ENCODE results near the gene SLC35F4. TPM values are rescaled to one million over a fixed set of nuclear protein-coding genes. Genes with fewer than 3 reads are reported as not detected.
"Not testable (repeated sequence)": the region's sequence is repeated elsewhere in the genome, so short reads cannot be mapped to it uniquely, and the experiment has no call there.

Gene SLC35F4
- total RNA-seq, 1 experiment from 2014 or later = not detected

- H3K27me3 ChIP-seq (replicated peaks; ENCODE audit: insufficient read depth, low read depth, low read length, poor library complexity) = no peaks in the 10 kb centered on the region
- no TSS peak for BruUV-seq (replicated peaks)
- TF ChIP-seq, protein P1, sequence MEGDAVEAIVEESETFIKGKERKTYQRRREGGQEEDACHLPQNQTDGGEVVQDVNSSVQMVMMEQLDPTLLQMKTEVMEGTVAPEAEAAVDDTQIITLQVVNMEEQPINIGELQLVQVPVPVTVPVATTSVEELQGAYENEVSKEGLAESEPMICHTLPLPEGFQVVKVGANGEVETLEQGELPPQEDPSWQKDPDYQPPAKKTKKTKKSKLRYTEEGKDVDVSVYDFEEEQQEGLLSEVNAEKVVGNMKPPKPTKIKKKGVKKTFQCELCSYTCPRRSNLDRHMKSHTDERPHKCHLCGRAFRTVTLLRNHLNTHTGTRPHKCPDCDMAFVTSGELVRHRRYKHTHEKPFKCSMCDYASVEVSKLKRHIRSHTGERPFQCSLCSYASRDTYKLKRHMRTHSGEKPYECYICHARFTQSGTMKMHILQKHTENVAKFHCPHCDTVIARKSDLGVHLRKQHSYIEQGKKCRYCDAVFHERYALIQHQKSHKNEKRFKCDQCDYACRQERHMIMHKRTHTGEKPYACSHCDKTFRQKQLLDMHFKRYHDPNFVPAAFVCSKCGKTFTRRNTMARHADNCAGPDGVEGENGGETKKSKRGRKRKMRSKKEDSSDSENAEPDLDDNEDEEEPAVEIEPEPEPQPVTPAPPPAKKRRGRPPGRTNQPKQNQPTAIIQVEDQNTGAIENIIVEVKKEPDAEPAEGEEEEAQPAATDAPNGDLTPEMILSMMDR (conservative IDR thresholded peaks at IDR 0.05; ENCODE audit: low read depth, low read length) = no peak
- TF ChIP-seq EZH2 (IDR thresholded peaks at IDR 0.05; ENCODE audit: borderline replicate concordance, low read depth, low read length, poor library complexity, severe bottlenecking) = no peak
- no peak overlapping the region for H3K4me3 ChIP-seq (ENCODE audit: low read depth, low read length, poor library complexity, severe bottlenecking)
- no peaks in the 10 kb centered on the region for H3K9me3 ChIP-seq (ENCODE audit: low read depth, low read length, poor library complexity, severe bottlenecking)
- CTCF ChIA-PET = no interaction called here
- POLR2A ChIA-PET (ENCODE audit: low non-redundant PET) = no interaction called here
- no peak for DNase-seq (ENCODE audit: low spot score)
- no peak overlapping the region for H3K27ac ChIP-seq (ENCODE audit: low read depth, low read length, poor library complexity, severe bottlenecking)
- intact Hi-C loops (cut with micrococcal nuclease; ENCODE audit: unreplicated experiment) = no loop called here
- H3K4me1 ChIP-seq (ENCODE audit: insufficient read depth, low read length, poor library complexity, severe bottlenecking) = peaks cover 11% of the 10 kb centered on the region
- no peaks in the 10 kb centered on the region for H3K36me3 ChIP-seq (ENCODE audit: insufficient read depth, low read length, poor library complexity, severe bottlenecking)
Measured at GRCh38 chr14:57729208-57730187, 136.4 kb downstream of the SLC35F4 start.

DNA sequence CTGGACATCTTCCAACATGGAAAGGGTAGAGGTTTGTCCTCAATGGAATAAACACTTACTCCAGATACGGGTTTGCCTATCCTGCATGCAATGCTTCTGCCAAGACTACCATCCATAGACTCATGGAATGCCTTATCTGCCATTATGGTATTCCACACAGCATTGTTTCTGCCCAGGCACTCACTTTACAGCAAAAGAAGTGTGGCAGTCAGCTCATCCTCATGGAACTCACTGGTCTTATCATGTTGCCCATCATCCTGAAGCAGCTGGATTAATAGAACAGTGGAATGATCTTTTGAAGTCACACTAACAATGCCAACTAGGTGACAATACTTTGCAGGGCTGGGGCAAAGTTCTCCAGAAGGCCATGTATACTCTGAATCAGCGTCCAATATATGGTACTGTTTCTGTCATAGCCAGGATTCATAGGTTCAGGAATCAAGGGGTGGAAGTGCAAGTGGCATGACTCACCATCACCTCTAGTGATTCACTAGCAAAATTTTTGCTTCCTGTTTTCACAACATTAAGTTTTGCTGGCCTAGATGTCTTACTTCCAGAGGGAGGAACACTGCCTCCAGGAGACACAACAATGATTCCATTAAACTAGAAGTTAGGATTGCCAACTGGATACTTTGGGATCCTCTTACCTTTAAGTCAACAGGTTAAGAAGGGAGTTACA lies 140.4 kb downstream of the SLC35F4 start:
- intact Hi-C loops (cut with micrococcal nuclease; ENCODE audit: unreplicated experiment) = no loop called here
- no TSS peak for BruUV-seq (replicated peaks)
- H3K4me3 ChIP-seq (ENCODE audit: low read depth, low read length, poor library complexity, severe bottlenecking) = no peak overlapping the region
- CTCF ChIA-PET = no interaction called here
- no peaks in the 10 kb centered on the region for H3K9me3 ChIP-seq (ENCODE audit: low read depth, low read length, poor library complexity, severe bottlenecking)
- DNase-seq (ENCODE audit: low spot score) = no peak
- POLR2A ChIA-PET (ENCODE audit: low non-redundant PET) = no interaction called here
- TF ChIP-seq, protein P1 (conservative IDR thresholded peaks at IDR 0.05; ENCODE audit: low read depth, low read length) = no peak
- no peak for TF ChIP-seq EZH2 (IDR thresholded peaks at IDR 0.05; ENCODE audit: borderline replicate concordance, low read depth, low read length, poor library complexity, severe bottlenecking)
- no peak overlapping the region for H3K27ac ChIP-seq (ENCODE audit: low read depth, low read length, poor library complexity, severe bottlenecking)
- H3K4me1 ChIP-seq (ENCODE audit: insufficient read depth, low read length, poor library complexity, severe bottlenecking) = no peaks in the 10 kb centered on the region
- no peaks in the 10 kb centered on the region for H3K27me3 ChIP-seq (replicated peaks; ENCODE audit: insufficient read depth, low read depth, low read length, poor library complexity)
- H3K36me3 ChIP-seq (ENCODE audit: insufficient read depth, low read length, poor library complexity, severe bottlenecking) = no peaks in the 10 kb centered on the region

- H3K27me3 ChIP-seq (replicated peaks; ENCODE audit: insufficient read depth, low read depth, low read length, poor library complexity); intact Hi-C loops (cut with micrococcal nuclease; ENCODE audit: unreplicated experiment); POLR2A ChIA-PET (ENCODE audit: low non-redundant PET); H3K9me3 ChIP-seq (ENCODE audit: low read depth, low read length, poor library complexity, severe bottlenecking); DNase-seq (ENCODE audit: low spot score); H3K4me1 ChIP-seq (ENCODE audit: insufficient read depth, low read length, poor library complexity, severe bottlenecking); BruUV-seq (replicated peaks); CTCF ChIA-PET; H3K27ac ChIP-seq (ENCODE audit: low read depth, low read length, poor library complexity, severe bottlenecking); H3K36me3 ChIP-seq (ENCODE audit: insufficient read depth, low read length, poor library complexity, severe bottlenecking); H3K4me3 ChIP-seq (ENCODE audit: low read depth, low read length, poor library complexity, severe bottlenecking): not testable (repeated sequence)
Measured at GRCh38 chr14:57722141-57722540, 143.8 kb downstream of the SLC35F4 start.
